Transverse colon (tissue), 4 donors: ENCODE results near the gene ANXA1. TPM values are rescaled to one million over a fixed set of nuclear protein-coding genes. Genes with fewer than 3 reads are reported as not detected.

Experiments
- DNase-seq: peaks from one replicate; pipeline ENCODE4 v3.0.0-alpha.2; 2019
- H3K27ac ChIP-seq, 4 donors: fragments of 200-600 bp; sonication (generic); 2 replicates each; pipeline ENCODE4 v1.5.1; 2016 to 2018; ENCODE audit warnings: inconsistent platforms in 4 of 4
- H3K27me3 ChIP-seq: fragments of 200-600 bp; sonication (generic); 2 replicates; pipeline ENCODE4 v1.5.1; 2017; ENCODE audit warnings: inconsistent platforms
- H3K36me3 ChIP-seq, 4 donors: fragments of 200-600 bp; sonication (generic); 2 replicates each; pipeline ENCODE4 v1.5.1; 2017 to 2019; ENCODE audit warnings: inconsistent platforms in 4 of 4
- H3K4me1 ChIP-seq, 4 donors: fragments of 200-600 bp; sonication (generic); 2 replicates each; pipeline ENCODE4 v1.5.1; 2017 to 2020; ENCODE audit warnings: inconsistent platforms in 4 of 4
- H3K4me3 ChIP-seq, 4 donors: fragments of 200-600 bp; sonication (generic); 1 replicate in 1 of 4; 2 replicates in 3 of 4; pipeline versions ENCODE4 v1.5.1 to v1.6.1; 2017 to 2019; ENCODE audit warnings: inconsistent platforms in 4 of 4
- H3K9me3 ChIP-seq, 2 donors: fragments of 200-600 bp; sonication (generic); 2 replicates each; pipeline ENCODE4 v1.5.1; 2017 to 2019; ENCODE audit warnings: inconsistent platforms in 2 of 2
- CTCF ChIP-seq, 5 experiments: fragments of 200-600 bp in 3 of 5; fragments of 450-650 bp in 2 of 5; sonication (generic) in 3 of 5; IDR thresholded peaks; 1 replicate in 2 of 5; 2 replicates in 3 of 5; pipeline ENCODE4 v1.5.1; 2016 to 2017; ENCODE audit warnings: antibody characterized with exemption in 5 of 5, inconsistent platforms in 3 of 5, mild to moderate bottlenecking in 2 of 5, moderate library complexity in 1 of 5
- EP300 ChIP-seq: sonication (generic); formaldehyde crosslinking; IDR thresholded peaks from one replicate; pipeline ENCODE4 v1.6.1; 2017; ENCODE audit warnings: antibody characterized with exemption, low read depth
- POLR2A ChIP-seq: fragments of 450-650 bp; IDR thresholded peaks from one replicate; pipeline ENCODE4 v1.6.1; 2016; ENCODE audit warnings: antibody characterized with exemption, mild to moderate bottlenecking, moderate library complexity
- POLR2AphosphoS5 ChIP-seq, 3 donors: sonication (generic); formaldehyde crosslinking; IDR thresholded peaks; one replicate each; pipeline ENCODE4 v1.6.1; 2016; ENCODE audit warnings: antibody characterized with exemption in 3 of 3
- WGBS, 2 donors: methylation state at CpG; one replicate each; pipeline ENCODE4 v1.1.5; 2018; ENCODE audit warnings: low coverage in 1 of 2; 5-methylcytosine and 5-hydroxymethylcytosine counted together
- in situ Hi-C, 4 donors: fragments of 200-750 bp; cut with MboI; loops; one replicate each; pipeline versions ENCODE4 v1.15.0 to v1.15.1; 2017; ENCODE audit warnings: low sequenced_read_pairs in 3 of 4, low pct_ligation_motif_present in 1 of 4, low pct_unique_long_range_greater_than_20kb in 1 of 4
- intact Hi-C: fragments of 100-400 bp; cut with DNase I; formaldehyde crosslinking; loops from one replicate; pipeline ENCODE4 v1.15.1; 2023; ENCODE audit warnings: low total_unique reads
- total RNA-seq, 4 donors: library from RNA; depleted of rRNA; stranded (reverse); fragments of >200 nt; gene quantifications; one replicate each; pipeline ENCODE4 v1.1.0, GENCODE V29; 2016

Gene ANXA1
- total RNA-seq, 4 donors from 2014 or later = 33.3 to 160 (median 66.9) TPM

GRCh38 chr9:73133921-73134407 is 17.7 kb upstream of the ANXA1 start:
- H3K27me3 ChIP-seq = no peaks in the 10 kb centered on the region
- no peak for DNase-seq
- no peaks in the 10 kb centered on the region for H3K36me3 ChIP-seq
- no peak overlapping the region for H3K27ac ChIP-seq
- H3K4me3 ChIP-seq = no peak overlapping the region
- intact Hi-C loops = no loop called here
- in situ Hi-C loops = no loop called here
- H3K9me3 ChIP-seq = no peaks in the 10 kb centered on the region
- TF ChIP-seq POLR2A (no peak), EP300 (no peak), CTCF (IDR thresholded peaks at IDR 0.05) (no peak), POLR2AphosphoS5 (IDR thresholded peaks at IDR 0.05) (no peak)
- peaks cover 0 to 19% (median 8%) of the 10 kb centered on the region in 4 donors for H3K4me1 ChIP-seq
- 52% methylated on average over 2 of the region's 2 CpGs; no CpG with 5 or more reads in 1 of the 2 donors for WGBS, 2 donors

GRCh38 chr9:73135394-73135793 is 16.3 kb upstream of the ANXA1 start:
- intact Hi-C loops (no loop called here), in situ Hi-C loops (no loop called here)
- Histone ChIP-seq H3K27ac (no peak overlapping the region), H3K27me3 (no peaks in the 10 kb centered on the region), H3K4me1 (peaks cover 0 to 19% (median 8%) of the 10 kb centered on the region in 4 donors), H3K9me3 (no peaks in the 10 kb centered on the region), H3K4me3 (no peak overlapping the region), H3K36me3 (no peaks in the 10 kb centered on the region)
- no peak for DNase-seq
- TF ChIP-seq EP300 (no peak), CTCF (IDR thresholded peaks at IDR 0.05) (no peak), POLR2AphosphoS5 (IDR thresholded peaks at IDR 0.05) (no peak), POLR2A (no peak)

- Histone ChIP-seq H3K27me3 (no peaks in the 10 kb centered on the region), H3K27ac (no peak overlapping the region), H3K9me3 (no peaks in the 10 kb centered on the region), H3K4me1 (peaks cover 0 to 11% (median 3%) of the 10 kb centered on the region in 4 donors), H3K36me3 (no peaks in the 10 kb centered on the region), H3K4me3 (no peak overlapping the region)
- in situ Hi-C loops (no loop called here), intact Hi-C loops (loop anchor here (1.0 kb wide), 1 partner anchor 41 kb away; no protein-coding TSS in a partner anchor)
- TF ChIP-seq POLR2A = no peak
- TF ChIP-seq CTCF (IDR thresholded peaks at IDR 0.05) = no peak
- no peak for TF ChIP-seq EP300
- TF ChIP-seq POLR2AphosphoS5 (IDR thresholded peaks at IDR 0.05) = no peak
- DNase-seq = no peak
- 55 to 60% methylated on average over 2 to 4 of the region's 4 CpGs for WGBS, 2 donors
These were observed 14.3 kb upstream of the ANXA1 start for GRCh38 chr9:73137286-73137899.

- no peak for TF ChIP-seq EP300
- TF ChIP-seq CTCF (IDR thresholded peaks at IDR 0.05) = no peak
- TF ChIP-seq POLR2AphosphoS5 (IDR thresholded peaks at IDR 0.05) = no peak
- TF ChIP-seq POLR2A = no peak
- in situ Hi-C loops (no loop called here), intact Hi-C loops (loop anchor here (1.0 kb wide), 1 partner anchor 40 kb away; no protein-coding TSS in a partner anchor)
- 79 to 84% methylated on average over 2 of the region's 2 CpGs for WGBS, 2 donors
- H3K9me3 ChIP-seq = no peaks in the 10 kb centered on the region
- H3K27ac ChIP-seq = no peak overlapping the region
- no peak overlapping the region for H3K4me3 ChIP-seq
- H3K4me1 ChIP-seq = peaks cover 0 to 6% (median under 1%) of the 10 kb centered on the region in 4 donors
- H3K36me3 ChIP-seq = no peaks in the 10 kb centered on the region
- DNase-seq = no peak
- H3K27me3 ChIP-seq = no peaks in the 10 kb centered on the region
These were observed 13.8 kb upstream of the ANXA1 start for GRCh38 chr9:73137914-73138313.
